GM18507 (cell line): Measurements from ENCODE around the gene TRIM63.
A peak's percentile ranks its signal among the peaks of the same experiment; 100 is the strongest.

ENCODE experiments used
- DNase-seq: peaks from one replicate; pipeline ENCODE4 v3.0.0; 2011; ENCODE audit warnings: low read depth; ENCODE audit not compliant: insufficient read length; ENCODE audit errors: extremely low spot score
- FAIRE-seq: peaks from 2 replicates; lab custom pipeline; 2011; peaks lifted over from hg19 to GRCh38; lab: Jason Lieb, UNC

The TRIM63 gene

DNA sequence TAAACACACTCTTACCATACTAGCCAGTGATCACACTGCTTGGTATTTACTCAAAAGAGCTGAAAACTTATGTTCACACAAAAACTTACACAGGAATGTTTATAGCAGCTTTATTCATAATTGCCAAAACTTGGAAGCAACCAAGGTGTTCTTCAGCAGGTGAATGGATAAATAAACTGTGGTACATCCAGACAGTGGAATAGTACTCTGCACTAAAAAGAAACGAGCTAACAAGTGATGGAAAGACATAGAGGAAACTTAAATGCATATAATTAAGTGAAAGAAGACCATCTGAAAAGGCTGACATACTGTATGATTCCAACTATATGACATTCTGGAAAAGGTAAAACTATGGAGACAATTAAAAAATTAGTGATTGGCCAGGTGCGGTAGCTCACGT lies 23.5 kb upstream of the TRIM63 start:
- no peak for DNase-seq
- no peak for FAIRE-seq

DNA sequence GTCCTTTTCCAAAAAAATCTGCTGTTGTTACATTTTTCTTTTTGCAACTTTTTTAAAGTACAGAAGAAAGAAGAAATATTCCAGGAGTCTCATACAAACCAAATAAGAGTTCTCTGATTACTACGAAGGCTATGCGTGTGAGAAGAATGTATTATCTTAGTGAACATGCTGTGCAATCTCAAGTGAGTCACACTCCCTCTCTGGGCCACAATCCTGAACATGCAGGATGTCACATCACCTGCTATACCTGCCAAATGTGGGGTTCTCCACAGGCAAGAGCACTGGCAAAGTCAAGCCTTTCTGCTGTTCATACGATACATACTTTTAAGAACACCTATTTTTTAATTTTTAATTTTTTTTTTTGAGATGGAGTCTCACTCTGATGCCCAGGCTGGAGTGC lies 21.7 kb upstream of the TRIM63 start:
- no peak for FAIRE-seq
- DNase-seq = no peak

DNA sequence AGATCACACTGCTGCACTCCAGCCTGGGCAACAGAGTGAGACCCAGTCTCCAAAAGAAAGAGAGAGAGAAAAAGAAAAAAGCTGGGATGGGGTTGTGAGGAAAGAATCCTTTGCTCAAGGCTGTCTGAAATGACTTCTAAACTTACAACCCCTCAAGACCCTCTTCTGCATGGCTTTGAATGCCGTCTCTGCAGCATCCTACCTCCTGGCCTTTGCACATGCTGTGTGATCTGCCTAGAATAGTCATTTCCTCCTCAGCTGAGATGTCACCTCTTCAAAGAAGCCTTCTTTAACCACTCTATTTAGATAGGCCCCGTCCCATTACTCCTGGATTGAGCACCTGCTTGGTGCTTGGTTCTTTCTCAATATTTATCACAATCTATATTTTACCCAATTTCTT lies 17.4 kb upstream of the TRIM63 start:
- no peak for DNase-seq
- FAIRE-seq = no peak

DNA sequence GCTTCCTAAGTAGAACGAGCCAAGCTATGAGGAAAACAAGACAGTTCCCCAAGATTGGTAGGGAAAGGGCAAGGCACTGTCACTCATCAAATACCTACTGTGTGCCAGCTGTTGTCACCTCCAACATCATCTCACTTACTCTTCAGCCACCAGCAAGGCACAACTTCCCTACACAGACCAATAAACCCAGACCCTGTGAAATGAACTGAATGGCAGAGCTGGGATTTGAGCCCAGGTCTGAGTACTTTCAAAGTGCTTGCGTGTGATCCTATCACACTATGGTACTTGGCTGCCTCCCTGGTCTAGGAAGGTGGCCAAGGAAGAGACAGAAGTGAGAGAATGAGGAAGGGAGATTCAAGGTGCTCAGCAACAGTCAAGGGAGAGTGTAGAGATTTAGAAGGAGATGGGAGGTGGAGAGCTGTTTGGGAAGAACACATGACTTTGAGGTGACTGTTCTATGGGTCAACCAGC lies 16.7 kb upstream of the TRIM63 start:
- DNase-seq (no peak), FAIRE-seq (no peak)

DNA sequence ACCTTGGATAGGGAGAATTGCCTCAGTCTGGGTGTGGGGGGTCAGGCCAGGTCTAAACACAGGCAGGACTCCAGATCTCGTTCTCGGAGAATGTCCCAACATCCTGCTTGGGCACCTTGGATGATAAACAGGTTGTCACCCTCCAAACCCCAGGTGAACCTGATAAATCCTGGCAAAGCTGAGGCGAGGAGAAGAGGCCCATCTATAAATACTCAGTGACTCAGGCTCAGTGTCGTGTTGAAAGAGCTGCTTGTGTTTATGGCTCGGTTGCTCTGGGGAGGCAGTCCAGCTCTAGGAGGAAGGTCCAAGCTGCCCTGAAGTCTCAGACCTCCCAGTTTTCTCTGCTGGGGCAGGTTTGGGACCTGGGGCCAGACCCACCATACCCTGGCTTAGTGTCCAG lies 15.8 kb upstream of the TRIM63 start:
- DNase-seq = no peak
- no peak for FAIRE-seq

GRCh38 chr1:26082020-26082350 lies 14.6 kb upstream of the TRIM63 start:
- DNase-seq (no peak), FAIRE-seq (no peak)

DNA sequence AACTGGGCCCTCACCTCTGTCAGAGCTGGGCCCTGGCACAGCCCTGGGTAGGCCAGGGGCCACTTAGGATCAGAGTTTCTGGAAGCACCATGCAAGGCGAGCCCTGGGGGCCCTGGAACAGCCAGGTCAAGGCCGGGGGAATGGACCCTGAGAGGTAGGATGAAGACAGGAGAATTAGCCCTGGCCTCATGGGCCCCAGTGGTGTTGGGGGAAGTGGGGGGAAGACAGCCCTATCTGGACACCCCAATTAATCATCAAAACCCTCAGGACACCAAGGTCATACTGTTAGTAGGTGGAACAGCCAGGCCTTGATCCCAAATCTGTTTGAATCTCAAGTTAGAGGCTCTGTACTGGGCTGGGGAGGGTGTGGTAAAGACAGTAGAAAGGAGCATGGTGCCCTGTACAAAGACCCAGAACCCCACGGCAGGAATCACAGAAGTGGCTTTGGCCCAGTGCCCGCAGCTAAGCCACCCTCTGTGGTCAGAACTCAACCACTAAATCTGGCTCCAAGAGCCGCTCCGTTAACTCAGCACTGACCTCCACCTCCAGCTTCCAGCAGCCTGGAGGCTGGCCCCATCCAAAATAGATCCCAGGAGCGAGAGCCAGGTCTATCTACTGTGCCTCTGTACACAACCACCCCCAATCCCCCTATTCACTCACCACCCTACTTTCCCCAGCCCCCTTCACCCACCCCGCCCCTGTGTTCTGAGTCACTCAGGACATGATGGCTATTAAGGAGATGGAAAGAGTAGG lies 14.0 kb upstream of the TRIM63 start:
- DNase-seq = no peak
- no peak for FAIRE-seq

DNA sequence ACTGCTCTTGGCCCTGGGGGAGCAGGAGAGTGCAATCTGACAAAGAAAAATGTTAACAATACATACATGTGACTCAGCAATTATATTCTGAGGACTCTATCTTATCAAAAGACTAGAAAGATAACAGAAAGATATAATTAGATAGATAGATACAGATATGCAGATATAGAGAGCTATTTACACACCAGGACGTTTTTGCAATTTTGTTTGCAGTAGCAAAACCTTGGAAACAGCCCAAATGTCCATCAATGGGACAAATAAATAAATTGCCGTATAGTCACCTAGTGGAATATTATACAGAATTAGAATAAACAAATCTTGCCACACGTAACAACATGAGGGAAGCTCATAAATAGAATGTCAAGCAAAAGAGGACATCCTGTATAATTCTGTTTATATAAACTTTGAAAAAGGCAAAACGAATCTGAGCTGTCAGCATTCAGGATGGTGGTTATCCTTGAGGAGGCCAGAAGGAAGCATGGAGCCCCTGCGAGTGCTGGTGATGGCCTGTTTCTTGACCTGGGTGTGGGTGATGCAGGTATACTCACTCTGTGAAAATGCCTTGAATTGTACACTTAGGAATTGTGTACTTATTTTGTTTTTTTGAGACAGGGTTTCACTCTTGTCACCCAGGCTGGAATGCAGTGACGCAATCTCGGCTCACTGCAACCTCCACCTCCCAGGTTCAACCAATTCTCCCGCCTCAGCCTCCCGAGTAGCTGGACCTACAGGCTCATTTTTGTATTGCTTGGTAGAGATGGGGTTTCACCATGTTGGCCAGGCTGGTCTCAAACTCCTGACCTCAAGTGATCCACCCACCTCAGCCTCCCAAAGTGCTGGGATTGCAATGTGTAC lies 12.8 kb upstream of the TRIM63 start:
- no peak for FAIRE-seq

GRCh38 chr1:26079178-26079563 lies 11.7 kb upstream of the TRIM63 start:
- no peak for FAIRE-seq
- DNase-seq = no peak

More for the DNA sequence above, 12.8 kb upstream of the TRIM63 start:
- DNase-seq = no peak

GRCh38 chr1:26078286-26079177 lies 11.1 kb upstream of the TRIM63 start:
- FAIRE-seq (no peak), DNase-seq (no peak)

- DNase-seq (no peak), FAIRE-seq (no peak)
Observed at GRCh38 chr1:26077524-26077923, 10.1 kb upstream of the TRIM63 start.

GRCh38 chr1:26075421-26076144 lies 8.2 kb upstream of the TRIM63 start:
- DNase-seq = no peak
- FAIRE-seq = no peak

DNA sequence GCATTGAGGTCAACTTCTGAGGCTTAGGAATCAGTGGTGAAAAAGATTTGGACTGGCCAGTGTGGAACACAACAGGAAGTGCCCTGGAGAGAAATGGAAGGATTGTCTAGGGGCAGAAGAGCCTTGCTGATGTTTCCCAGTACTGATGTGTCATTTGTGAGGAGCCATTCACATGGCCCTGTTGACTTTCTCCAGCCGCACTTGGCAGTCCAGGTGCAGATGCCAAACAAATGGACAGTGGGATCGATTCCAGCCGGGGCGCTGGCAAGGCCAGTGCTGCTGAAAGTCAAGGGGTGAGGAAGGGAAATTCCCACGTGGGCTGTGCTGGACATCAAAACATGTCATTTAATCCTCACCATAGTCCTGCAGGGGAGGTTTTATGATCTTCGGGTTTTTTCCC lies 4.9 kb upstream of the TRIM63 start:
- DNase-seq = no peak
- FAIRE-seq = no peak

DNA sequence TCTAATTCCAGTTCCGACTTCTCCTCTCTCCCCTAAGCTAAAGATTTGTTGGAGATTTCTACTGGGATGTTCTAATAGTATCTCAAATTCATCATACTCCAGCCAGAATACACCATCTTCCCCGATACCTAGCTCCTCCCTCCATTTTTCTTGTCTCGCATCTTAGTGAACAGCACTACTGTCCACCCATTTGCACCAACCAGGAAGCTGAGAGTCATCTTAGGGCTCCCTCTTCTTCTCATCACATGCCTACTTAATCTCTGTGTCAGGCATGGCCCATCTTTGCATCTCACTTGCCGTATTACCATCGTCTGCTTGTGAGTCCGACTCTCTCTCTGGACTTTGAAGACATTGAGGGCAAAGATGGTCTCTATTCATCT lies 3.5 kb upstream of the TRIM63 start:
- DNase-seq = no peak
- FAIRE-seq = no peak

GRCh38 chr1:26070296-26070962 lies 3.0 kb upstream of the TRIM63 start:
- no peak for FAIRE-seq
- no peak for DNase-seq

GRCh38 chr1:26069941-26070295 lies 2.5 kb upstream of the TRIM63 start:
- FAIRE-seq (no peak), DNase-seq (no peak)

- no peak for DNase-seq
- no peak for FAIRE-seq
Observed at GRCh38 chr1:26066857-26067256, 573 bp downstream of the TRIM63 start.

- DNase-seq (no peak), FAIRE-seq (no peak)
Observed at GRCh38 chr1:26066160-26066559, 1.3 kb downstream of the TRIM63 start.

DNA sequence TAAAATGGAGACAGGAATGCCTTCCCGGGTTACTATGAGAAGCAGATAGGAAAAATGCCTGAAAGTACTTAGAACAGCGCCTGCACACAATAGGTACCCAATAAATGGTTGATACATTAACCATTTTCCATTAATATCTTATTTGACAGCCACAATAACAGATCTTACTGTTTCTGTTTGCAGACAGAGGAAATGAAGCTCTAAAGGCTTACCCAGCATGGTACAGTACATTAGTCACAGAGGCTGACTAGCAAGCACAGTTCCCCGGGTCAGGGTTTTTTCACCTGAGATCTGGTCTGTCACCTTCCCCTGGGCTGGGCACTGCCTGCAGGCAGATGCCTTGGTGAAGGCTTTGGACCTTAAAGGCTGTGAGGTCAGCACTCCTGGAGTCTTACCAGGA lies 2.9 kb downstream of the TRIM63 start:
- peak; percentile 89 for FAIRE-seq
- peak; percentile 56 for DNase-seq
